Activated T-cell treated with anti-CD3 and anti-CD28 coated beads for 4 hours (primary cell): ENCODE measurements around the gene NXN.
"Not testable (repeated sequence)": the region's sequence is repeated elsewhere in the genome, so short reads cannot be mapped to it uniquely, and the experiment has no call there.

ENCODE experiments used
- DNase-seq: peaks from one replicate; pipeline ENCODE4 v3.0.0-alpha.2; 2020

NXN gene

DNA sequence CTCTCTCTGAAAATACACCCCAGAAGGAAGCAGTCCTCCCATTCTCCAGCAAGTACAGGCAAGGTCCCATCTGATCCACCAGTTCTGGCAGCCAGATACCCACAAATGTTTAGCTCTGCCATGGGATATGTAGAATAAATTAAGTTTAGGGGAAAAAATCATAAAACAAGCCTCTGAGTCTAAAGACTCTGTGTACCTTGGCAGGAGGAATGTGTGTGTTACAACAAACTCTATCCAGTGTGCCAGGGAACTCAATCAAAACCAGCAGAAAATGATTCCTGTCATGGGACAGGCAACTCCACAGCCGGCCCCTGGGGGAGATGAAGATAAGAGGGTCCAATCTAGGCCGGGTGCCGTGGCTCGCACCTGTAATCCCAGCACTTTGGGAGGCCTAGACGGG lies 124.0 kb downstream of the NXN start:
- no peak for DNase-seq

DNA sequence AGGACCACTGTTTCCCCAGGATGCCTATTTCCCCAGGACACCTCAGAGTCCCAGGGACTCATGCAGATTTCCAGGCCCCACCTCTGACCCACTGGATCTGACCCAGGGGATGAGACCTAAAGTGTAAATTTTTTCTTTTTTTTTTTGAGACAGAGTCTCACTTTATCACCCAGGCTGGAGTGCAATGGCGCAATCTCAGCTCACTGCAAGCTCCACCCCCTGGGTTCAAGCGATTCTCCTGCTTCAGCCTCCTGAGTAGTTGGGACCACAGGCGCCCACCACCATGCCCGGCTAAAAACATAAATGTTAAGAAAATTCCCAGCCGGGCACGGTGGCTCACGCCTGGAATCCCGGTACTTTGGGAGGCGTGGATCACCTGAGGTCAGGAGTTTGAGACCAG lies 126.7 kb downstream of the NXN start:
- DNase-seq: not testable (repeated sequence)

DNA sequence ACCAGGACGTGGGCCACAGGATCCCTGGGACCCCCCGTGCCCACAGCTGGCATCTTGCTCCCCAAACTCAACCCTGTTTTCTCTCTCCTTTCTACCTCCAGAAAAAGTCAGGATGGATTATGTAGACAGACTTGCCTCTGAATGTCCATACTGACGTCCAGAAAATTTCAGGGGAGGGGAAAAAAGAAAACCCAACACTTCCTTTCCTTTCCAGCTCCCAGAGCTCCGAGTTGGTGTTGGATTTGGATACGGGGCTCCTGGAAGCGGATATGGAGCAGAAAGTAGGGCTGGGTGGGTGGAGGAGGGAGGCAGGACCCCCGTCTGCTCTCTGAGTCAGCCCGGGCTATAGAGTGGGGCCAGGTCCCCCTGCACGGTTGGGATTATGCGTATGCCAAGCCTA lies 127.2 kb downstream of the NXN start:
- DNase-seq: no peak

DNA sequence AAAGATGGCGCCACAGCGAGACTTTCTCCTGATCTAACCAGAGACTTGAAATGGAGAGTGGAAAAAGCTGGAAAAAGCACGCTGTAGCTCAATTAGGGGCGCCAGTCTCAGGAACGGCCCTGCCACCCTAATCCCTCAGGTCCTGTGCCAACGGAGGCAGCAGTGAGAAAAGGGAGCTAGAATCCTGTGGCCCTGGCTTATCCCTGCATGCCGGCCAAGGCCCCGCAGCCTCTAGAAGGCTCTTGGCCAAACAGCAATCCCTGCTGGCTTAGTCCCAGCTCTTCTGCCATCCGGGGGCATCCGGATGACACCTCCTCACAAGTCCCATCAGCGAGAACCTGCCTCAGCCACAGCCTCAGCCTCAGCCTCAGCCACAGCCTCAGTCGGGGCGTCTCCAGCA lies 127.7 kb downstream of the NXN start:
- no peak for DNase-seq

DNA sequence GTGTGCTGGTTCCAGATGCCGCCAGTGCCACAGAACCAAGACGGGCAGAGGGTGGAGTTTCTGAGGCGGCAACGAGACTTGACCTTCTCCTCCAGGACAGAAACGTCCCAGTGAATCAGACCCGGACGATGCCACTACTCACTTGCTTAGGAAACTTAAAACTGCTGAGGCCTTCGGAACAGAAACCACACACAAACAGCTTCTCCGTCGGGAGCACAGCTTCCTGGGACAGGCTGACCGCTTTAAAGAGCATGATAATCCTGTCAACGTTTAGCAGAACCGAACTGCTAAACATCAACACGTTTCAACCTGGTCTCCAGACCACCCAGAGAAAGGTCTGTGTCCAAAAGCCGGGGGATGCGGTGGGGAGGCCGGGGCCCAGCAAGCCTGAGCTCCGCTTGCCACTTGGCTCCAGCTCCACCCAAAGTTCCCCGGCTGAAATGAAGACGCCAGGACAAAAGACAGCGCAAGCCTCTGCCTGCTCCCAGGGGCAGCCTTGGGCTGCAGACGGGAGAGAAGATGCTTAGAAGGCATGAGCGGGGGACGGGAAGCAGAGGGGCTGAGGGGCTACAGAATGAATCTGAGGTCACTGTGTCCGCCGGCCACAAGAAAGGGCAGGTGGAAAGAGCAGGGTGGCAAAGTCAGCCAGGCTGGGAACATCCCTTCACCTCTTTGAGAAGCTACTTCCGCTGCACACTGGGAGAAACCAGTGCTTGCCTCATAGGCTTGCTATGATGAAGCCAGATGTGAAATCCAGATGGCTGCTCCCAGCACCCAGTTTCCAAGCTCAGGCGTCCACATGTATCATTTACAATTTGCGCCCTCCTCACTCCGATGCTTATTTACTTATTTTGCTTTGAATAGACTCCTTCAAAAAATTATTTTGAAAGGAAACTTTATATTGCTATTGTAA lies 128.5 kb downstream of the NXN start:
- no peak for DNase-seq

DNA sequence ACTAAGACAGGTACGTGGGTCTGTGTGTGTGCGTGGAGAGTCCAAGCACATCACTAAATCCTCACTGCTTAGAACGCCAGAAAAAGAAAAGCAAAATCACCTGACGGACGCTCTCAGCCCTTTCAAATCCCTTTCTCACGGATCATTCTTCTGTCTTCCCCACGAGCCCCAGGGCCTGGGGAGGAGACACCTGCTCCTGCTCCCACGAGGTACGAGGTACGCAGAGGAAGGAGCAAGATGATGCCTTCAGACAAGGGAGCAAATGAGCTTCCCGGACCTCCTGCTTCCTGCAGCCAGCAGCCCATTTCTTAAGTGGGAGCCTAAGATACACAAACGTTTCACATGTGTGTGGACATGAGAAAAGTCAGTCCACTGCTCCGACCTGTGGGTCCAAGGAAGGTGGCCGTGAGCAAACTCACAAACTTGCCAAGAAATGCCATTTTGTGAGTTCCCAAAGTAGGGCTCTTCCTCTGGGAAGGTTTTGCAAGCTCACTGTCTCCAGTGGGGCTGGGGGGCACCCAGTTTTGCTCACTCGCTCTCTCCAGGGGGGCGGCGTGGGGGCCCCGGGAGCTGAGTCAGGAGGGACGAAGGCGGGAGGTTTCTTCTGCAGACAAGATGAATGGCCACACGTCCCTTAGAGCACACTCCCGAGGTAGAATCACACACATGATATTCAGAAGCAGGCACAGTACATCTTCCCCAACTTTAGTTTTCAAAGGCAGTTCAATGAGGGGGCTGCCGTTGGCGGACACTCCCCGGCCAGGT lies 129.3 kb downstream of the NXN start:
- DNase-seq: no peak

DNA sequence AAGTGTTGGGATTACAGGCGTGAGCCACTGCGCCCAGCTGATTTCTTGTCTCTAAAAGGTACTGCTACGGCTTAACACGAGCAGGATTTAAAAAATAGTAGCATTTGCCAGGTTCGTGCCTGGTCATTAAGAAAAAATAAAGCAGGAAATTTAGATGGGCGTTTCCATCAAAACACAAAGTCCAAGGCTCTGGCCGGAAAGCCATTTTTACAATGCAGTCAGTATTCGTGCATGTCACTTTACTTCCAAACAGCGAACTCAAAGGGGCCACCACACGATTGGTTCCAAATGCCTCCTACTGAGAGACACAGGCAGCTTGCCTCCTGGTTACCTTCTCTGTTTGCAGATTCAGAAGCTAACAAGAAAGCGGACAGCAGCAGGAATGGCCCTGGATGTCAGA lies 131.2 kb downstream of the NXN start:
- no peak for DNase-seq

DNA sequence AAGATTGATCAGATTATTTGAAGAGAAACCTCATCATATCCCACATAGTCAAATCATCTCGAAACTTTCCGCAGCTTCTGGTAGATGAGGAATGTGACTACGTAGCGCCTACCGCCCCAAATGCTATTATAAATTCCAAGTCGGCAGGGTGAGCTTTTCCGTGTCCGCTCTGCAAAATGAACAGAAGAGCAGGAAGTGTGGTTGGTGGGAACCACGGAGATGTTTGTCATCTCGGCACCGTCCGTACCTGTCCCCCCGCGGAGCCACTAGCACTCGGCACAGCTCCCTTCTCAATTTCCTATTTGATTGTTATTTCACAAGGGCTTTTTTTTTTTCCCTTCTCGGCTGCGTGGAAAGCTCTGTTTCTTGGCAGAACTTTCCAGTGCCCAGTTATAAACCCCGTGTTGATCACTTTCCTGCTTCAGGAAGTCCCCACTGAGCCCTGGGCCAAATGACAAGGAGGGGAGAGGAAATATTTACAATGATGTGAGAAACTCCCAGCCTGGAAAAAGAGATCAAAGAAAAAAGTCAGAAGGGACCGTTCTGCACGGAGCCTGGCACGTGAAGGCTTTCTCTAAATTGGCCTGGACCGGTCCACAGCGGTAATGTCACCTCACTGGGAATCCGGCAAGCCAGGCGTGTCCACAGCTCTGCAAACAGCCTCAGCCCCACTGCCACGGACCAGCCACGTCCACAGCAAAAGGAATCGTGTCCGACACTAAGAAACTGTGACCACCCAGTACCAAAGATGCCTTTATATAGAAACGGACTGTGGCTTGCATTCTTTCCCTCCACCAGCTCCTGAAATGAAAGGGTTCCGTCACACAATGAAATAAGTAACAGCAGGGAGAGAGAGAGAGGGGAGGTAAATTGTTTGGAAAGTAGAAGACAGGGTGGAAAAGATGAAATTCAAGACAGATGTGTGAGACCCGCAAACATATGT lies 132.4 kb downstream of the NXN start:
- DNase-seq: no peak

DNA sequence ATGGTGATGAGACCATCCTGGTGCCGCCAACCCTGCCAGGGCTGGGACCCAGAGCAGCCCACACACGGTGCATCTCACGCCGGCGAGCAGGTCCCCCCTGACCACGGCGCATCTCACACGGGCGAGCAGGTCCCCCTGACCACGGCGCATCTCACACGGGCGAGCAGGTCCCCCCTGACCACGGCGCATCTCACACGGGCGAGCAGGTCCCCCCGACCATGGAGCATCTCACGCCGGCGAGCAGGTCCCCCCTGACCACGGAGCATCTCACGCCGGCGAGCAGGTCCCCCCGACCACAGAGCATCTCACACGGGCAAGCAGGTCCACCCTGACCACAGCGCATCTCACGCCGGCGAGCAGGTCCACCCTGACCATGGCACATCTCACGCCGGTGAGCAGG lies 138.3 kb downstream of the NXN start:
- no peak for DNase-seq

DNA sequence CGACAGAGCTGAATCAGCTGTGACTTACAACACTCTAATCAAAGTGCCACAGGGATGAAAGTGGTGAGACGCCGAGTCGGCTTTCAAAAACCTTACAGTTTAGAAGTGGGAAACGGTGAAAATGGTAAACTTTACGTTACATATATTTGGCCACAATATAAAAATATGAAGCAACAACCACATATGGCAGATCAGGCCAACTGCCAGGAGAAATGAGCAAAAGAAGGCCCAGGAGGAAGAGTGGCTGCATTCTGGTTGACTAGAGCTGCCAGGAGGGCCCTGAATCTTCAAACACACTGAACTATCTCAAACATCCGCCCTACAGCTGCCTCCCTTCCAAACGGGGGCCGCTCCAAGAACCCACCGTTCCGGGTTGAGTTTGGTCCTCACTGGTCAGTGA lies 141.1 kb downstream of the NXN start:
- DNase-seq: no peak

DNA sequence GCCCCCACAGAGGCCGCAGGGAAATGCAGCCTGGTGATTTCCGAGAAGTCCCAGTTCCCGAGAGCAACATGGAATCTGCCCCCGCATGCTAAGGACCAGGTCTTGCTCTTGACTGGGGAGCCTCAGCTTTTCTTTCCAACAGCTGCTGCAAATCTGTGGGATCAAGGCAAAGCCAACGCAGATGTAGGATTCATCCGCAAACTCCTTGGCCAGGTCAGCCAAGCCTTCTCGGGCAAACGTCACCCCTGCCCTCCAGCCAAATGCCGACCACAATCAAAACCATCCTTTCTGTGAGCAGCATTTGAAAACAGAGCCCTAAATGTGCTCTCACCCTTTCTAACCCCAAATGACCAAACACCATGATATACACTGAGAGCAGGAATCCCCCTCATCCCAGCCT lies 143.4 kb downstream of the NXN start:
- no peak for DNase-seq

DNA sequence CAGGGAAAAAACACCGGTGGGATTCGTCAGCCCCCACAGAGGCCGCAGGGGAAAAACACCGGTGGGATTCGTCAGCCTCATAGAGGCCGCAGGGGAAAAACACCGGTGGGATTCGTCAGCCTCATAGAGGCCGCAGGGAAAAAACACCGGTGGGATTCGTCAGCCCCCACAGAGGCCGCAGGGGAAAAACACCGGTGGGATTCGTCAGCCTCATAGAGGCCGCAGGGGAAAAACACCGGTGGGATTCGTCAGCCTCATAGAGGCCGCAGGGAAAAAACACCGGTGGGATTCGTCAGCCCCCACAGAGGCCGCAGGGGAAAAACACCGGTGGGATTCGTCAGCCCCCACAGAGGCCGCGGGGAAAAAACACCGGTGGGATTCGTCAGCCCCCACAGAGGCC lies 143.9 kb downstream of the NXN start:
- DNase-seq: not testable (repeated sequence)

DNA sequence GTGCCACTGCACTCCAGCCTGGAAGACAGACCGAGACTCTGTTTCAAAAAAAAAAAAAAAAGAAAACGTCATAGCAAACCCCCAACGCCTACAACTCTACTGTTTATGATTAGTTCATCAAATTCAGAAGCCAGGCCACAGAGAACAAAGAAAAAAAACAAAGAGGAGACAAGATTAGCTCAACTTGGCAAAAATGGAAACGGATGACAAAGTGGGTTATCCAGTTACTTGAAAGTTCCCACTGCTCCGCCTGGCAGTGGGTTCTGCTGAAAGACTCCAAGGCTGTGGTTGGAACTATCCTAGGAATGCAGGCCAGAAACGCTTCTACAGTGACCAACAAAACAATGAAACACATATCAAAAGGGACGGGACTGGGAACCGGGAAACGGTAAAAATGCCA lies 144.3 kb downstream of the NXN start:
- DNase-seq: no peak

DNA sequence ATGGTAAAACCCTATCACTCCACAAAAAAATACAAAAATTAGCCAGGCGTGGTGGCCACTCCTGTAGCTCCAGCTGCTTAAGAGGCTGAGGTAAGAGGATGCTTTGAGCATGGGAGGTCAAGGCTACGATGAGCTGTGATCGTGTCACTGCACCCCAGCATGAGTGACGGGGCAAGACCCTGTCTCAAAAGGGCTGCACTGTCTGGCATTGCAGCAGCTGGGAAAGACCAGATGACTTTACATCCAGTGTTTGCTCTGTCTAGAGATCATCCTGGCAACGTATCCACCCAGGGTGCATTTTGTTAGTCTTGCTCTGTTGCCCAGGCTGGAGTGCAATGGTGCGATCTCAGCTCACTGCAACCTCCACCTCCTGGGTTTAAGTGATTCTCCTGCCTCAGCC lies 145.4 kb downstream of the NXN start:
- DNase-seq: no peak

DNA sequence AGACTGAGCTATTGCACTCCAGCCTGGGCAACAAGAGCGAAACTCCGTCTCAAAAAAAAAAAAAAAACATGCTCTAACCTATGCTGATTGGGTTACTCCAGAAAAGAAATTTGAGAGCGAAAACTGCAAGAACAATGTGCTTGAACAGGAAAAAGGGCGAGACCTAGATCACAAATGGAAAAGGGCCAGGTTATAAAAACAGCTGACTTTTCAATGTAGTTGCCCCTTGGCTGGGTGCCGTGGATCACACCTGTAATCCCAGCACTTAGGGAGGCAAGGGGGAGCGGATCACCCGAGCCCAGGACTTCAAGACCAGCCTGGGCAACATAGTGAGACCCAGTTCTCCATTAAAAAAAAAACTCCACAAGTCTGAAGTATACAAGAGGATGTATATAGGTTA lies 148.6 kb downstream of the NXN start:
- DNase-seq: no peak

DNA sequence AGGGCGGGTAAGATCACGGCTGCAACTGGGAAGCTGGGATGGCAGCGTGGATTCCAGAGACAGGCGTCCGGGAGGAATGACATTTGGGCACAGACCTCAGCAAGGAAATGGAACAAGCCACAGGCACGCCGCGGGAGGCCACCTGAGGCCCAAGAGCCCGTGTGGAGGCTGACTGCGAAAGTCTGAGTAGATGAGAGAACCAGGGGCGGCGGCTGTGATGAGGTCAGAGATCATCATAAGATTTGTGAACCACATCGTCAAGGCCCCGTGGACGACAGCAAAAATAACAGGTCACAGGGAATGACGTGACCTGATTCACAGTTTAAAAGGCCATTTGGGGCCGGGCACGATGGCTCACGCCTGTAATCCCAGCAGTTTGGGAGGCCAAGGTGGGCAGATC lies 149.2 kb downstream of the NXN start:
- no peak for DNase-seq

DNA sequence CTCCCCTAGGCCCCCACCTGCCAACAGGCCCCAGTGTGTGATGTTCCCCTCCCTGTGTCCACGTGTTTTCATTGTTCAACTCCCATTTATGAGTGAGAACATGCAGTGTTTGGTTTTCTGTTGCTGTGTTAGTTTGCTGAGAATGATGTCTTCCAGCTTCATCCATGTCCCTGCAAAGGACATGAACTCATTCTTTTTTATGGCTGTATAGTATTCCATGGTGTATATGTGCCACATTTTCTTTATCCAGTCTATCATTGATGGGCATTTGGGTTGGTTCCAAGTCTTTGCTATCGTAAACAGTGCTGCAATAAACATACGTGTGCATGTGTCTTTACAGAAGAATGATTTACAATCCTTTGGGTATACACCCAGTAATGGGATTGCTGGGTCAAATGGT lies 150.0 kb downstream of the NXN start:
- DNase-seq: not testable (repeated sequence)

DNA sequence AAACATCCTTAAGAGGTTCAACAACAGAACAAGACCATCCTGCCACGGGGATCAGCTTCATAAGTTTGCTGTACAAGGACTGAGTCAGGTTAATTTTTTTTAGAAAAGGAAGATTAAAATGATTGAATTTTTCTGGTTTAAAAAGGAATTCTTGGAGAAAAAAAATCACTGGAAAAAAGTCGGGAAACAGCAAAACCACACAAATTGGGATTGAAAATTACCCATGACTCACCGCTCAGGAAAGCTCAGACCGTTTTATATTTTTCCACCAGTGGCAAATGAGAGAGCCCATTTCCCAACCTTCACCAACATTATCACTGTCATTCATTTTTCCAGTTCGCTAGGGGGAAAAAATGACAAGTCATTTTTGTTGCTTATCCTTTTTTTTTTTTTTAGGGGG lies 150.8 kb downstream of the NXN start:
- no peak for DNase-seq

DNA sequence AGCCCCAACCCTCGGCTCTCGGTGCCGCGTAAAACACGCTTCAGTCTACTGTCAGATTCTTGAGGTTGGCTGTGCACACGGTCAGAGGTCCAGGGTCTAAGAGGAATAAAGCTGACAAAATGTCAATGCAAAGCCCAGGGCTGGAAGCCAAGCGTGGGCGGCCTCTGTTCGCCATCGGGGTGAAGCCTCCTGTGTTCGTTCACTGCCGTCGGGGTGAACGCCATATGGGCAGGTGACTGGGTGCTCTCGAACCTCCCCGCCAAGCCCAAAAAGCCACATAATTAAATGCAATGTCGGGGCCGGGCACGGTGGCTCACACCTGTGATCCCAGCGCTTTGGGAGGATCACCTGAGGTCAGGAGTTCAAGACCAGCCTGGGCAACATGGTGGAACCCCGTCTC lies 152.8 kb downstream of the NXN start:
- no peak for DNase-seq

DNA sequence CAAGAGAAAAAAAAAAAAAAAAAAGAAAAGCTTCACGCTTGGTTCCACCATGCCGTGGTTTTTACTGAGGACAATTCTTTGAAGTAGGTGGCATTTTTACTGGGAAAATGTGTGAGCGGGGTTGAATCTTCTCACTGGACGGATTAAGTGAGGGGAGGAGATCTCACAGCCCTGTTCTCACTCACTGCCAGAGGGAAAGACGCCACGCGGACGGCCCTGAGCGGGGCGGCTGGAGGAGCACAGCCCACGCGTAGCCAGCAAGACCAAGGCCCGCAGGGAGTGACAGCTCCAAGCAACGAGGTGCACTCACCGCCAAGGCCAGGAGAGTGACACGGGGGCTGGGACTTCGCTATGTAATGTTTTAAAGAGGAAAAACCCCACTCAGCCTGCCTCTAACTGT lies 154.4 kb downstream of the NXN start:
- no peak for DNase-seq

DNA sequence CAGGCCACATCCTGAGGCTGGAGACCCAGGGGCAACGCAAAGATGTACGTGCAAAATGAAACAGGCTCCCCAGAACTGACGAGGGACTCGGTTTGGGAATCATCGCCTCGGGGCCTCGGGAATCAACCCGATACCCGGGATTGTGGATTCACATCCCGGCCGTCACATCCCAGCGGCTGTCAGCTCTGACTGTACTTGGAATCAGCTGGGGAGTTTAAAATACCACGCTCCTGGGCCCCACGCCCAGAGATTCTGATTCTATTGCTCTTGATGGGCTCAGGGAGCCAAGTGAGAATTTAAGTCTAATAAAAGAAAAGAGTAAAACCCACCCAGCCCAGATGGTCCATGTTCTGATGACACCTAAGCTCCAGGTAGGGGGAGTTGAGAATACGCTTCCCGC lies 155.2 kb downstream of the NXN start:
- no peak for DNase-seq

DNA sequence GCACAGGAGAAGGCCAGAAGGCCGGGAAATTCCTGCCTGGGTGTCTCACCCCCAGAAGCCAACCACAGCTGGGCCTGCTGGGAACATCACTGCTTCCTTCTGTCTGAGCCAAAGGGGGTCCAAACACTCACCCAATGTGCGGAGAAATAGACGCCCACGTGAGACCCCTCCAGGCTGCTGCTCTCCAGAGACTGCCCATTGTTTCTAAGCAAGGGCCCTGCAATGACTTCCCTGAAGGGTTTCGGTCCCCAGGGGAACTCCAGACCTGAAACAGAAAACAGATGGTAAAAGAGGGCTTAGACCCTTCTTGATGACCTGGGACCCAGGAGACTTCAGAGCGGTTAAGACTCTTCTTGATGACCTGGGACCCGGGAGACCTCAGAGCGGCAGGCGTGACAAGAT lies 156.1 kb downstream of the NXN start:
- DNase-seq: no peak

DNA sequence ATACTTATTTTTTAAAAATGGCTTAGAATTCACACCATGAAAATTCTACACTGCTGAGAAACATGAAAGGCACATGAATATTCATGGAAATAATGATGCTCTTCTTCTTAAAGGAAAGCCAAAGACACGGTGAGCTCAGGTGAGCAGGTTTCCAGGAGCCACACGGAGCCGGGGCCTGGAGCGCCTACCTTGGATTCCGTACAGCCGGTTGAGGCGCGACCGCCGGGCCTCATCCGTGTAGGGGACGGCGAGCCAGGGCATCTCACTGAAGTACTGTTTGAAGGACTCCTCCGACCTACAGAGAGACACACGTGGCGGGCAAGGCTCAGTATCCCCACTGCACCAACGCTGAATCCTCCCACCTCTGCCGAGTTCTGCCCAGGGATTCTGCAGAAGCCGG lies 160.3 kb downstream of the NXN start:
- no peak for DNase-seq
